Coronary artery (tissue), 2 donors: ENCODE measurements around the gene ZCCHC3.

Experiments
- DNase-seq: peaks from one replicate; pipeline ENCODE4 v3.0.0-alpha.2; 2017; ENCODE audit warnings: low spot score
- H3K27ac ChIP-seq, 2 donors: fragments of 200-600 bp; sonication (generic); one replicate each; pipeline ENCODE4 v1.5.1; 2016 to 2019
- H3K4me3 ChIP-seq: fragments of 200-600 bp; sonication (generic); 2 replicates; pipeline ENCODE4 v1.5.1; 2016; ENCODE audit warnings: mild to moderate bottlenecking, moderate library complexity
- TF ChIP-seq, protein P1 (sequence below): fragments of 200-600 bp; sonication (generic); IDR thresholded peaks from one replicate; pipeline ENCODE4 v1.5.1; 2019; ENCODE audit warnings: antibody characterized with exemption

Gene ZCCHC3

DNA sequence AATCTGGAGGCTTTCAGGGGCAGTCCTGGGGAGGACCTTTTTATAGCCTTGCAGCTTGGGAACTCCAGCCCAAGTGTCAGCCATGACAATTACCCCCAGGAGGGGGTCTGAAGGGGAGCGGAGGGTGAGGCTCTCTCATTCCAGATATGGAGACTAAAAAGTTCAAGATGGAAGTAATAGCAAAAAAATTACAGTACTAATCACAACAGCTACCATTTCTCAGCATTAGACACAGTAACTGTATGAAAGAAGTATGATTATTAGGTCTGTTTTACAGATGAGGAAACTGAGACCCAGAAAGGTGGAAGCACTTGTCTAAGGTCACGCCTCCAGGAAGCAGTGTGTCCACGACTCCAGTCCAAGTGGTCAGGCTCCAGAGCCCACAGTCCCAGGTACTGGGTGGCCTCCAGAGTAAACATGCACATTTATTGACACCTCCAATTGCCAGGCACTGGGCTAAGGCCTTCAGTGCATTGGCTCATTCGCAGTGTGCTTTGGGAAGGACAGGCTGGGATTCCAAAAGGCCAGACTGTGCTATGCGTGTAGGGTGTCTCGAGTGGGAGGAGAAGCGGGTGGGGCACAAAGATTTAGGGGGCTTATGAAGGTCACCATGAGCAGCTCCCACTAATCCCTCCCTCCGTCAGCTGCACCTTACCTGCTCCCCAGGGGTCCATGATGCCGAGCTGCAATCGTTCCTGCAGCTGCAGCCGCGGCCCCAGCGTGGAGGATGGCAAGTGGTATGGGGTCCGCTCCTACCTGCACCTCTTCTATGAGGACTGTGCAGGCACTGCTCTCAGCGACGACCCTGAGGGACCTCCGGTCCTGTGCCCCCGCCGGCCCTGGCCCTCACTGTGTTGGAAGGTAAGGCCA is 51.8 kb downstream of the ZCCHC3 start:
- no peak for DNase-seq
- Histone ChIP-seq H3K4me3 (no peak overlapping the region), H3K27ac (no peak overlapping the region)
- TF ChIP-seq, protein P1, sequence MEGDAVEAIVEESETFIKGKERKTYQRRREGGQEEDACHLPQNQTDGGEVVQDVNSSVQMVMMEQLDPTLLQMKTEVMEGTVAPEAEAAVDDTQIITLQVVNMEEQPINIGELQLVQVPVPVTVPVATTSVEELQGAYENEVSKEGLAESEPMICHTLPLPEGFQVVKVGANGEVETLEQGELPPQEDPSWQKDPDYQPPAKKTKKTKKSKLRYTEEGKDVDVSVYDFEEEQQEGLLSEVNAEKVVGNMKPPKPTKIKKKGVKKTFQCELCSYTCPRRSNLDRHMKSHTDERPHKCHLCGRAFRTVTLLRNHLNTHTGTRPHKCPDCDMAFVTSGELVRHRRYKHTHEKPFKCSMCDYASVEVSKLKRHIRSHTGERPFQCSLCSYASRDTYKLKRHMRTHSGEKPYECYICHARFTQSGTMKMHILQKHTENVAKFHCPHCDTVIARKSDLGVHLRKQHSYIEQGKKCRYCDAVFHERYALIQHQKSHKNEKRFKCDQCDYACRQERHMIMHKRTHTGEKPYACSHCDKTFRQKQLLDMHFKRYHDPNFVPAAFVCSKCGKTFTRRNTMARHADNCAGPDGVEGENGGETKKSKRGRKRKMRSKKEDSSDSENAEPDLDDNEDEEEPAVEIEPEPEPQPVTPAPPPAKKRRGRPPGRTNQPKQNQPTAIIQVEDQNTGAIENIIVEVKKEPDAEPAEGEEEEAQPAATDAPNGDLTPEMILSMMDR: no peak
